Measurements from ENCODE around the gene CTNND2. TPM values are rescaled to one million over a fixed set of nuclear protein-coding genes. Genes with fewer than 3 reads are reported as not detected.

The CTNND2 gene
- total RNA-seq, 1 donor from 2014 or later, result 13.9 TPM

GRCh38 chr5:11504886-11505193 is 399.4 kb downstream of the CTNND2 start:
- Histone ChIP-seq H3F3A (ENCODE audit: low read depth) (no peaks in the 10 kb centered on the region), H3K9me3 (ENCODE audit: low read depth) (no peaks in the 10 kb centered on the region), H3K4me2 (peak overlapping the region; percentile 17), H3K27ac (no peak overlapping the region), H3K27me3 (no peaks in the 10 kb centered on the region), H4K20me1 (ENCODE audit: low read depth) (no peaks in the 10 kb centered on the region), H3K79me2 (ENCODE audit: low read depth) (no peaks in the 10 kb centered on the region), H3K4me1 (peaks cover 9% of the 10 kb centered on the region), H3K9ac (no peak overlapping the region), H2AFZ (replicated peaks) (no peak overlapping the region), H3K36me3 (no peaks in the 10 kb centered on the region), H3K4me3 (no peak overlapping the region)
- Mint-ChIP-seq H3K9me3 (peaks cover 3% of the 10 kb centered on the region), H3K36me3 (peaks cover 7% of the 10 kb centered on the region), H3K27me3 (ENCODE audit: insufficient read depth, low read depth) (peaks cover 2% of the 10 kb centered on the region), H3K4me1 (peaks cover 22% of the 10 kb centered on the region), H3K4me3 (no peak overlapping the region), H3K27ac (peak overlapping the region; percentile 89)
- DNase-seq (ENCODE audit: low spot score), result peak; percentile 36
- TF ChIP-seq EZH2 (IDR thresholded peaks at IDR 0.05) (no peak), CTCF (IDR thresholded peaks at IDR 0.05) (no peak), EZH2phosphoT487 (IDR thresholded peaks at IDR 0.05) (no peak)

- Histone ChIP-seq H3K9me3 (ENCODE audit: low read depth) (no peaks in the 10 kb centered on the region), H3K79me2 (ENCODE audit: low read depth) (no peaks in the 10 kb centered on the region), H2AFZ (replicated peaks) (no peak overlapping the region), H3K4me1 (peaks cover 9% of the 10 kb centered on the region), H3K4me2 (peak overlapping the region; percentile 17), H4K20me1 (ENCODE audit: low read depth) (no peaks in the 10 kb centered on the region), H3K27ac (no peak overlapping the region), H3F3A (ENCODE audit: low read depth) (no peaks in the 10 kb centered on the region), H3K36me3 (no peaks in the 10 kb centered on the region), H3K4me3 (no peak overlapping the region), H3K9ac (no peak overlapping the region), H3K27me3 (no peaks in the 10 kb centered on the region)
- Mint-ChIP-seq H3K27ac (peak overlapping the region; percentile 89), H3K36me3 (peaks cover 7% of the 10 kb centered on the region), H3K4me1 (peaks cover 22% of the 10 kb centered on the region), H3K4me3 (no peak overlapping the region), H3K27me3 (ENCODE audit: insufficient read depth, low read depth) (peaks cover 2% of the 10 kb centered on the region), H3K9me3 (peaks cover 3% of the 10 kb centered on the region)
- DNase-seq (ENCODE audit: low spot score), result no peak
- no peak for TF ChIP-seq EZH2phosphoT487 (IDR thresholded peaks at IDR 0.05)
- no peak for TF ChIP-seq EZH2 (IDR thresholded peaks at IDR 0.05)
- no peak for TF ChIP-seq CTCF (IDR thresholded peaks at IDR 0.05)
These were observed 400.0 kb downstream of the CTNND2 start for GRCh38 chr5:11504065-11504885.

- no peak for DNase-seq (ENCODE audit: low spot score)
- Histone ChIP-seq H3K79me2 (ENCODE audit: low read depth) (no peaks in the 10 kb centered on the region), H3K4me2 (no peak overlapping the region), H4K20me1 (ENCODE audit: low read depth) (no peaks in the 10 kb centered on the region), H2AFZ (replicated peaks) (no peak overlapping the region), H3K27ac (no peak overlapping the region), H3K4me3 (no peak overlapping the region), H3K36me3 (no peaks in the 10 kb centered on the region), H3K27me3 (no peaks in the 10 kb centered on the region), H3F3A (ENCODE audit: low read depth) (no peaks in the 10 kb centered on the region), H3K4me1 (peaks cover 9% of the 10 kb centered on the region), H3K9ac (no peak overlapping the region), H3K9me3 (ENCODE audit: low read depth) (no peaks in the 10 kb centered on the region)
- TF ChIP-seq EZH2phosphoT487 (IDR thresholded peaks at IDR 0.05) (no peak), CTCF (IDR thresholded peaks at IDR 0.05) (no peak), EZH2 (IDR thresholded peaks at IDR 0.05) (no peak)
- Mint-ChIP-seq H3K4me3 (no peak overlapping the region), H3K27me3 (ENCODE audit: insufficient read depth, low read depth) (peaks cover 2% of the 10 kb centered on the region), H3K36me3 (peaks cover 5% of the 10 kb centered on the region), H3K27ac (no peak overlapping the region), H3K4me1 (peaks cover 22% of the 10 kb centered on the region), H3K9me3 (peaks cover 3% of the 10 kb centered on the region)
These were observed 401.5 kb downstream of the CTNND2 start for GRCh38 chr5:11502783-11503182.
